H1 (cell line): ENCODE measurements around the gene DDX41.

Source experiments
- CREB1 ChIP-seq: IDR thresholded peaks from 2 replicates; pipeline ENCODE4 v1.6.1; 2012; ENCODE audit warnings: inconsistent platforms
- EP300 ChIP-seq, 2 experiments: IDR thresholded peaks; 1 replicate in 1 of 2; 2 replicates in 1 of 2; pipeline ENCODE4 v1.6.1; 2011 to 2012; ENCODE audit warnings: low read depth in 2 of 2, low read length in 2 of 2, mild to moderate bottlenecking in 2 of 2, borderline replicate concordance in 1 of 2, inconsistent platforms in 1 of 2, moderate library complexity in 1 of 2
- EZH2 ChIP-seq: fragments of 200-600 bp; sonication (generic); IDR thresholded peaks from 2 replicates; pipeline ENCODE4 v1.7.1; 2012; ENCODE audit warnings: low read depth, mild to moderate bottlenecking, moderate library complexity, low read length, inconsistent platforms; ENCODE audit not compliant: severe bottlenecking
- POLR2A ChIP-seq, 2 experiments: IDR thresholded peaks; 1 replicate in 1 of 2; 2 replicates in 1 of 2; pipeline ENCODE4 v1.6.1; 2011; ENCODE audit warnings: low read depth in 2 of 2, low read length in 2 of 2, mild to moderate bottlenecking in 2 of 2; ENCODE audit errors: control extremely low read depth in 1 of 2
- SRF ChIP-seq: IDR thresholded peaks from 2 replicates; pipeline ENCODE4 v1.6.1; 2011; ENCODE audit warnings: mild to moderate bottlenecking, low read depth, low read length, moderate library complexity
- ZNF274 ChIP-seq: IDR thresholded peaks from 2 replicates; pipeline ENCODE4 v1.7.0; 2012; ENCODE audit warnings: low read length, borderline replicate concordance; ENCODE audit errors: extremely low read depth
- TF ChIP-seq, protein P1 (sequence below): IDR thresholded peaks from 2 replicates; pipeline ENCODE4 v1.6.1; 2012; ENCODE audit warnings: inconsistent platforms
- TF ChIP-seq, protein P2 (sequence below), 3 experiments: IDR thresholded peaks; 1 replicate in 2 of 3; 2 replicates in 1 of 3; pipeline versions ENCODE4 v1.5.1 to v1.6.1; 2011; ENCODE audit warnings: low read length in 3 of 3, mild to moderate bottlenecking in 3 of 3, inconsistent platforms in 2 of 3, low read depth in 1 of 3, moderate library complexity in 1 of 3; ENCODE audit not compliant: insufficient read depth in 1 of 3; ENCODE audit errors: control extremely low read depth in 1 of 3

DNA sequence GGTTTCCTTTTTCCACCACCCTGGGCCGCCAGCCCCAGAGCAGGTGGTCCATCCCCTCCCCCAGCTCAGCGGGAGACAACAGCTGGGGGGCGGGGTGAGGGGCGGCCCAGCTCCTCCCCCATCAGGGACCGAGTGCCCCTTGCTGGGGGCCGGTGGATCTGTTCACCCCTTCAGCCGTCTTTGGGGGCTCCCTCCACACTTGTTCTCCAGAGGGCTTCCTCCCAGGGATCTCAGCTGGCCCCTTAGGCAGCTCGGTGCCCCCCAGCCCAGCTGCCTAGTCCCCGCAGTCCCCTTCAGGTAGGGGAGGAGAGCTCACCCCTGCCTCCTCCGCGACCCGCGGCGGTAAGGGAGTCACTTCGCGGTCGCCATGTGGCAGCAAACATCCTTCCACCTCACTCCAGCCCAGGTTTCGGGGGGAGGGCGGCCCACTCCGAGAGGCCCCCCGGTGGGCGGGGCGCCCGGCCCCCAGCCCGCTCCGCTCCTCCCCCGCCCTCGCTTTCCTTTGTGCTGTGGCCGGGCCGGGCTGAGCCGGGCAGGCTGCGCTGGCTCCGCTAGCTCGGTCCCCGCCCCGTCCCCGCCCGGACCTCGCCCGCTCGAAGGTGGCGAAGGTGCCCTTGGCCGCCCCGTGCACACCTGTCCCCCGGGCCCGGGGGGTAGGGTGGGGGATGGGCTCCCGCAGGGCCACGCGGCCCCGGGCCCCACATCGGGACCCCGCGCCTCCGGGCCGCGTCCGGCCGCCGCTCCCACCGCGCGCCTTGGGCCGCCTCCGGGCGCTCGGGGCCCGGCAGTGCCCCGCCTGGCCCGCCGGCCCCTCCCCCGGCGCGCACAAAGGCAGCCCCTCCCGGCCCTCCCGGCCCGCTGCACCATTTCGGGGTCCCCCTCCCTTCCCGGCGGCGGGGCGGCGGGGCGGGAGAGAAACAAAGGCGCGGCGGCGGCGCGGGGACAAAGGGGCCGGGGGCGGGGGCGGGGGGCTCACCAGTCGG is 44.0 kb downstream of the DDX41 start:
- peak in 1 of 2 experiments; percentile 33; a peak in 1 of 3 replicates for TF ChIP-seq EP300 (IDR thresholded peaks at IDR 0.05; ENCODE audit: borderline replicate concordance in 1 of 2, low read depth in 2 of 2, low read length in 2 of 2)
- no peak for TF ChIP-seq EZH2
- TF ChIP-seq, protein P1, sequence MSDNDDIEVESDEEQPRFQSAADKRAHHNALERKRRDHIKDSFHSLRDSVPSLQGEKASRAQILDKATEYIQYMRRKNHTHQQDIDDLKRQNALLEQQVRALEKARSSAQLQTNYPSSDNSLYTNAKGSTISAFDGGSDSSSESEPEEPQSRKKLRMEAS: peak; percentile 50
- TF ChIP-seq, protein P2, sequence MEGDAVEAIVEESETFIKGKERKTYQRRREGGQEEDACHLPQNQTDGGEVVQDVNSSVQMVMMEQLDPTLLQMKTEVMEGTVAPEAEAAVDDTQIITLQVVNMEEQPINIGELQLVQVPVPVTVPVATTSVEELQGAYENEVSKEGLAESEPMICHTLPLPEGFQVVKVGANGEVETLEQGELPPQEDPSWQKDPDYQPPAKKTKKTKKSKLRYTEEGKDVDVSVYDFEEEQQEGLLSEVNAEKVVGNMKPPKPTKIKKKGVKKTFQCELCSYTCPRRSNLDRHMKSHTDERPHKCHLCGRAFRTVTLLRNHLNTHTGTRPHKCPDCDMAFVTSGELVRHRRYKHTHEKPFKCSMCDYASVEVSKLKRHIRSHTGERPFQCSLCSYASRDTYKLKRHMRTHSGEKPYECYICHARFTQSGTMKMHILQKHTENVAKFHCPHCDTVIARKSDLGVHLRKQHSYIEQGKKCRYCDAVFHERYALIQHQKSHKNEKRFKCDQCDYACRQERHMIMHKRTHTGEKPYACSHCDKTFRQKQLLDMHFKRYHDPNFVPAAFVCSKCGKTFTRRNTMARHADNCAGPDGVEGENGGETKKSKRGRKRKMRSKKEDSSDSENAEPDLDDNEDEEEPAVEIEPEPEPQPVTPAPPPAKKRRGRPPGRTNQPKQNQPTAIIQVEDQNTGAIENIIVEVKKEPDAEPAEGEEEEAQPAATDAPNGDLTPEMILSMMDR (IDR thresholded peaks at IDR 0.05; ENCODE audit: control extremely low read depth in 1 of 3, insufficient read depth in 1 of 3, low read depth in 1 of 3, low read length in 3 of 3): no peak
- TF ChIP-seq POLR2A (IDR thresholded peaks at IDR 0.05; ENCODE audit: control extremely low read depth in 1 of 2, low read depth in 2 of 2, low read length in 2 of 2): peak in 1 of 2 experiments; percentile 67; a peak in 1 of 3 replicates
- no peak for TF ChIP-seq ZNF274
- TF ChIP-seq SRF: no peak
- TF ChIP-seq CREB1: no peak
